ENCODE measurements around the gene CBLN1. TPM values are rescaled to one million over a fixed set of nuclear protein-coding genes. Genes with fewer than 3 reads are reported as not detected.

Gene CBLN1
- total RNA-seq, 1 donor: not detected

- Histone ChIP-seq H3K4me3 (ENCODE audit: insufficient read depth, low read length) (no peak overlapping the region), H3K36me3 (ENCODE audit: insufficient read depth, low read length) (no peaks in the 10 kb centered on the region), H3K79me2 (ENCODE audit: insufficient read depth, low read length) (no peaks in the 10 kb centered on the region), H3K9me3 (ENCODE audit: low read depth, low read length) (no peaks in the 10 kb centered on the region), H3K27ac (ENCODE audit: low read depth, low read length) (no peak overlapping the region), H3K4me2 (ENCODE audit: insufficient read depth, low read length) (no peak overlapping the region), H3K4me1 (ENCODE audit: insufficient read depth, low read length) (no peaks in the 10 kb centered on the region), H3K27me3 (ENCODE audit: insufficient read depth, low read length) (peaks cover 4% of the 10 kb centered on the region), H2AFZ (ENCODE audit: low read length) (no peak overlapping the region), H4K20me1 (ENCODE audit: insufficient read depth, low read length) (no peaks in the 10 kb centered on the region)
- no peak for DNase-seq (ENCODE audit: insufficient read length, low spot score, missing footprints)
- TF ChIP-seq, protein P1, sequence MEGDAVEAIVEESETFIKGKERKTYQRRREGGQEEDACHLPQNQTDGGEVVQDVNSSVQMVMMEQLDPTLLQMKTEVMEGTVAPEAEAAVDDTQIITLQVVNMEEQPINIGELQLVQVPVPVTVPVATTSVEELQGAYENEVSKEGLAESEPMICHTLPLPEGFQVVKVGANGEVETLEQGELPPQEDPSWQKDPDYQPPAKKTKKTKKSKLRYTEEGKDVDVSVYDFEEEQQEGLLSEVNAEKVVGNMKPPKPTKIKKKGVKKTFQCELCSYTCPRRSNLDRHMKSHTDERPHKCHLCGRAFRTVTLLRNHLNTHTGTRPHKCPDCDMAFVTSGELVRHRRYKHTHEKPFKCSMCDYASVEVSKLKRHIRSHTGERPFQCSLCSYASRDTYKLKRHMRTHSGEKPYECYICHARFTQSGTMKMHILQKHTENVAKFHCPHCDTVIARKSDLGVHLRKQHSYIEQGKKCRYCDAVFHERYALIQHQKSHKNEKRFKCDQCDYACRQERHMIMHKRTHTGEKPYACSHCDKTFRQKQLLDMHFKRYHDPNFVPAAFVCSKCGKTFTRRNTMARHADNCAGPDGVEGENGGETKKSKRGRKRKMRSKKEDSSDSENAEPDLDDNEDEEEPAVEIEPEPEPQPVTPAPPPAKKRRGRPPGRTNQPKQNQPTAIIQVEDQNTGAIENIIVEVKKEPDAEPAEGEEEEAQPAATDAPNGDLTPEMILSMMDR (IDR thresholded peaks at IDR 0.05; ENCODE audit: extremely low read depth, low read depth, low read length): no peak
These were observed 12.4 kb downstream of the CBLN1 start for GRCh38 chr16:49269201-49269600.

DNA sequence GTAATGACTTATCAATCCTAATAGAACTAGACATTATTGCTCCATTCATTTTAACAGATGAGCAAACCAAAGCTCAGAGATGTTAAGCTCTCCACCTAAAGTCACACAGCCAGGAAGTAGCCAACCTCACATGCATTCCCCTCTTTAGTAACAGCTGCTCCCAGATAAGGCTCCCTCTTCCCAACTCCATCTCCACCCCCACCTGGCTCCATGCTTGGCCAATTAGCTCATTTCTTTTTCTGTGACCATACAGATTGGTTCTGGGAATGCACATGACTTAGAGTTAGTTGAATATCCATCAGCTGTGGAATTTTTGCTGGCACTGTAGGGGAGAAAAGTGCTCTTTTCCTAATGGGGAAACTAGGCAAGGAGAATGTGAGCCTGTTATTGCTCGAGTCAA lies 13.0 kb downstream of the CBLN1 start:
- Histone ChIP-seq H3K79me2 (ENCODE audit: insufficient read depth, low read length) (no peaks in the 10 kb centered on the region), H3K4me1 (ENCODE audit: insufficient read depth, low read length) (no peaks in the 10 kb centered on the region), H3K4me2 (ENCODE audit: insufficient read depth, low read length) (no peak overlapping the region), H2AFZ (ENCODE audit: low read length) (no peak overlapping the region), H3K27me3 (ENCODE audit: insufficient read depth, low read length) (no peaks in the 10 kb centered on the region), H3K36me3 (ENCODE audit: insufficient read depth, low read length) (no peaks in the 10 kb centered on the region), H3K27ac (ENCODE audit: low read depth, low read length) (no peak overlapping the region), H3K4me3 (ENCODE audit: insufficient read depth, low read length) (no peak overlapping the region), H4K20me1 (ENCODE audit: insufficient read depth, low read length) (no peaks in the 10 kb centered on the region), H3K9me3 (ENCODE audit: low read depth, low read length) (no peaks in the 10 kb centered on the region)
- no peak for DNase-seq (ENCODE audit: insufficient read length, low spot score, missing footprints)
- TF ChIP-seq, protein P1 (IDR thresholded peaks at IDR 0.05; ENCODE audit: extremely low read depth, low read depth, low read length): no peak

DNA sequence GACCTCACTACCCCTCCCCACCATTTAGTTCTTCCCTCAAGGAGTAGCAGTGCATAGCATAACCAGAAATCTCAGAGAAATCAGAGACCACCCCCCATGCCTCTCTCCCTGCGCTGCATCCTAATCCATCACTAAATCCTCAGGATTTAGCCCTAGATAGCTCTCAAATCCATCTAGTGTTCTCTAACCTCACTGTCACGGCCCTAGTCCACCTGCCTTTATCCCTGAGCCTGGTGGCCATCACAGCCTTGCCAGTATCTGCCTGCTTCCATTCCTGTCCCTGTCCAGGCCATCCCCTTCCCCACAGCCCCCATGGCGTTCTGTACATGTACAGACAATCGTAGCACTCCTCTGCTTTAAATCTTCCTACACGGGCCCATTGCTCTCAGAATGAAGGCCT lies 19.1 kb downstream of the CBLN1 start:
- no peaks in the 10 kb centered on the region for H4K20me1 ChIP-seq (ENCODE audit: insufficient read depth, low read length)
- H3K79me2 ChIP-seq (ENCODE audit: insufficient read depth, low read length): no peaks in the 10 kb centered on the region
- H2AFZ ChIP-seq (ENCODE audit: low read length): no peak overlapping the region
- H3K27me3 ChIP-seq (ENCODE audit: insufficient read depth, low read length): no peaks in the 10 kb centered on the region
- H3K4me2 ChIP-seq (ENCODE audit: insufficient read depth, low read length): no peak overlapping the region
- H3K36me3 ChIP-seq (ENCODE audit: insufficient read depth, low read length): no peaks in the 10 kb centered on the region
- DNase-seq (ENCODE audit: insufficient read length, low spot score, missing footprints): no peak
- H3K4me1 ChIP-seq (ENCODE audit: insufficient read depth, low read length): no peaks in the 10 kb centered on the region
- TF ChIP-seq, protein P1 (IDR thresholded peaks at IDR 0.05; ENCODE audit: extremely low read depth, low read depth, low read length): no peak
- no peak overlapping the region for H3K27ac ChIP-seq (ENCODE audit: low read depth, low read length)
- no peaks in the 10 kb centered on the region for H3K9me3 ChIP-seq (ENCODE audit: low read depth, low read length)
- H3K4me3 ChIP-seq (ENCODE audit: insufficient read depth, low read length): no peak overlapping the region

- H3K4me3 ChIP-seq (ENCODE audit: insufficient read depth, low read length): no peak overlapping the region
- no peak overlapping the region for H3K27ac ChIP-seq (ENCODE audit: low read depth, low read length)
- DNase-seq (ENCODE audit: insufficient read length, low spot score, missing footprints): no peak
- H2AFZ ChIP-seq (ENCODE audit: low read length): no peak overlapping the region
- no peaks in the 10 kb centered on the region for H3K36me3 ChIP-seq (ENCODE audit: insufficient read depth, low read length)
- H3K4me2 ChIP-seq (ENCODE audit: insufficient read depth, low read length): no peak overlapping the region
- no peaks in the 10 kb centered on the region for H4K20me1 ChIP-seq (ENCODE audit: insufficient read depth, low read length)
- TF ChIP-seq, protein P1 (IDR thresholded peaks at IDR 0.05; ENCODE audit: extremely low read depth, low read depth, low read length): no peak
- H3K4me1 ChIP-seq (ENCODE audit: insufficient read depth, low read length): no peaks in the 10 kb centered on the region
- H3K79me2 ChIP-seq (ENCODE audit: insufficient read depth, low read length): no peaks in the 10 kb centered on the region
- no peaks in the 10 kb centered on the region for H3K9me3 ChIP-seq (ENCODE audit: low read depth, low read length)
- H3K27me3 ChIP-seq (ENCODE audit: insufficient read depth, low read length): no peaks in the 10 kb centered on the region
These were observed 19.7 kb downstream of the CBLN1 start for GRCh38 chr16:49261930-49262329.
